ENCODE results near the gene HLCS. TPM values are rescaled to one million over a fixed set of nuclear protein-coding genes. Genes with fewer than 3 reads are reported as not detected.

HLCS gene
- total and polyA plus RNA-seq, 2 donors (not counting 3 experiments of a cell fraction or from before 2014, with no cell fraction given), result 6.7 to 17.2 TPM

DNA sequence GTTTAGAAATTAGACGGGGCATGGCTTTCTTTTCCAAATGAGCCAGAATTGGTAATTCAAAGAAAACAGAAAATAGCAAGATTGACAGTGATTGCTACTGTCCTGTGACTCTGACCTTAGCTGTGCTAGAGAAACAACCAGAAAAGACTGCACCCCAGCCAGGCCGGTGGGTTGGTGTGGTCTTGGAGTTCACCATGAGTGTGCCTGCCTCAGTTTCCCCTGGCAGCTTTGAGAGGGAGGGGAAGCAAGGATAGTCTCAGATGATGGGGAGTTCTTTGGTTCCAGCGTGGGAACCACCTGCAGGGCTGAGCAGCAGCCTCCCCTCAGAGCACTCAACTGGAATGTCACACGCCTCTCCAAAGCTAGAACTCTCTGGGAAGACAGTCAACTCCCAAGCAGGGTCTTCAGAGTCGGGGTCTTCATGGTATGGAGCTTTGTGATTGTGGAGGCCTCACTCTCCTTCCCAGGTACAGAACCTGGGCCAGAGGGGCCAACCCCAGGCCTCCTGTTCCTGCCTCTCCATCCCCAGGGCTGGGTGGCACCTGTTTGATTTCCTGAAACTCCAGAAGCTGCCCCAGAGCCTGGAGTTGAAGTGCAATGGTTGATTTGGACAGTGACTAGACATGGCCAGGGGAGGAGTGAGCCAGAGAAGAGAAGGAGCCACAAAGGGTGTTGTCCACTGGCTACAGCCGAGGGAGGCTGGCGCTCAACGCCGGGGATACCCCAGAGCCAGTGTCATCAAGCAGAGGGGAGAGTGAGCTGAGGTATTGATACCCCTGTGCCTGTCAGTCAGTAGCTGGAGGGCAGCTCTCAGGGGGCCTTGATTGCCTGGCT is 231.9 kb downstream of the HLCS start:
- dilution Hi-C loops (cut with MboI; ENCODE audit: extremely low pct_ligation_motif_present, low sequenced_read_pairs), result no loop called here
- no peaks in the 10 kb centered on the region for H3K4me1 ChIP-seq (ENCODE audit: control insufficient read depth, extremely low read depth, insufficient read depth, low read length)
- no peak overlapping the region for H3K4me2 ChIP-seq (ENCODE audit: insufficient read depth, low read length)
- no peaks in the 10 kb centered on the region for H3K9me3 ChIP-seq (replicated peaks; ENCODE audit: control insufficient read depth, insufficient read depth, low read length)
- no peaks in the 10 kb centered on the region for H4K20me1 ChIP-seq (replicated peaks; ENCODE audit: control insufficient read depth, extremely low read depth, insufficient read depth, low read length)
- no peak for DNase-seq (ENCODE audit: low read depth, low spot score)
- H3K27ac ChIP-seq (ENCODE audit: insufficient read depth, low read depth, low read length), result no peak overlapping the region
- ChIA-PET POLR2A (no interaction called here), CTCF (interaction anchor here (0.8 kb wide), 1 partner anchor 104 kb away, joined by 4 read pairs; no protein-coding TSS in a partner anchor)
- H3K27me3 ChIP-seq (ENCODE audit: control insufficient read depth in 2 of 2, insufficient read depth in 2 of 2, low read length in 2 of 2), result peaks cover 14 to 15% of the 10 kb centered on the region in 2 experiments
- BruUV-seq (replicated peaks), result no TSS peak
- H3K9me1 ChIP-seq (replicated peaks; ENCODE audit: control insufficient read depth, extremely low read depth, insufficient read depth, low read length), result no peaks in the 10 kb centered on the region
- H3K4me3 ChIP-seq (replicated peaks in 1 of 3; ENCODE audit: insufficient read depth in 1 of 3, low read depth in 1 of 3, low read length in 3 of 3), result no peak overlapping the region
- intact Hi-C loops (cut with micrococcal nuclease), result no loop called here
- no peak overlapping the region for H2AFZ ChIP-seq (ENCODE audit: low read depth, low read length)
- no peak overlapping the region for H3K9ac ChIP-seq (replicated peaks; ENCODE audit: extremely low read depth, insufficient read depth, low read length)
- H3K79me2 ChIP-seq (ENCODE audit: control insufficient read depth, insufficient read depth, low read length), result no peaks in the 10 kb centered on the region
- TF ChIP-seq, protein P1, sequence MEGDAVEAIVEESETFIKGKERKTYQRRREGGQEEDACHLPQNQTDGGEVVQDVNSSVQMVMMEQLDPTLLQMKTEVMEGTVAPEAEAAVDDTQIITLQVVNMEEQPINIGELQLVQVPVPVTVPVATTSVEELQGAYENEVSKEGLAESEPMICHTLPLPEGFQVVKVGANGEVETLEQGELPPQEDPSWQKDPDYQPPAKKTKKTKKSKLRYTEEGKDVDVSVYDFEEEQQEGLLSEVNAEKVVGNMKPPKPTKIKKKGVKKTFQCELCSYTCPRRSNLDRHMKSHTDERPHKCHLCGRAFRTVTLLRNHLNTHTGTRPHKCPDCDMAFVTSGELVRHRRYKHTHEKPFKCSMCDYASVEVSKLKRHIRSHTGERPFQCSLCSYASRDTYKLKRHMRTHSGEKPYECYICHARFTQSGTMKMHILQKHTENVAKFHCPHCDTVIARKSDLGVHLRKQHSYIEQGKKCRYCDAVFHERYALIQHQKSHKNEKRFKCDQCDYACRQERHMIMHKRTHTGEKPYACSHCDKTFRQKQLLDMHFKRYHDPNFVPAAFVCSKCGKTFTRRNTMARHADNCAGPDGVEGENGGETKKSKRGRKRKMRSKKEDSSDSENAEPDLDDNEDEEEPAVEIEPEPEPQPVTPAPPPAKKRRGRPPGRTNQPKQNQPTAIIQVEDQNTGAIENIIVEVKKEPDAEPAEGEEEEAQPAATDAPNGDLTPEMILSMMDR (IDR thresholded peaks at IDR 0.05; ENCODE audit: extremely low read depth in 1 of 2, insufficient read depth in 1 of 2, low read depth in 1 of 2, low read length in 2 of 2), result no peak
- TF ChIP-seq, protein P2, sequence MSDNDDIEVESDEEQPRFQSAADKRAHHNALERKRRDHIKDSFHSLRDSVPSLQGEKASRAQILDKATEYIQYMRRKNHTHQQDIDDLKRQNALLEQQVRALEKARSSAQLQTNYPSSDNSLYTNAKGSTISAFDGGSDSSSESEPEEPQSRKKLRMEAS (IDR thresholded peaks at IDR 0.05; ENCODE audit: insufficient read depth, insufficient read length), result no peak
- TF ChIP-seq GATA2 (IDR thresholded peaks at IDR 0.05; ENCODE audit: insufficient read depth, insufficient read length, low read depth, low read length), result no peak
- no peak for TF ChIP-seq POLR2AphosphoS5 (IDR thresholded peaks at IDR 0.05; ENCODE audit: insufficient read depth, low read depth, low read length)
- TF ChIP-seq EZH2 (IDR thresholded peaks at IDR 0.05; ENCODE audit: borderline replicate concordance, low read depth, low read length, severe bottlenecking), result no peak
- TF ChIP-seq MYC (IDR thresholded peaks at IDR 0.05; ENCODE audit: low read depth, low read length), result no peak
- TF ChIP-seq FOS (IDR thresholded peaks at IDR 0.05; ENCODE audit: borderline replicate concordance, insufficient read depth, low read length), result no peak
- TF ChIP-seq JUN (IDR thresholded peaks at IDR 0.05; ENCODE audit: borderline replicate concordance, insufficient read depth, insufficient read length, low read depth), result no peak
- TF ChIP-seq POLR2A (IDR thresholded peaks at IDR 0.05; ENCODE audit: low read depth, low read length), result no peak
- no peak for FAIRE-seq
- H3K36me3 ChIP-seq (ENCODE audit: control insufficient read depth in 2 of 2, extremely low read depth in 1 of 2, insufficient read depth in 2 of 2, low read length in 2 of 2), result no peaks in the 10 kb centered on the region

Measured in endothelial cell of umbilical vein (primary cell).